GM12878 (cell line): ENCODE results near the gene MYLK3. TPM values are rescaled to one million over a fixed set of nuclear protein-coding genes. Genes with fewer than 3 reads are reported as not detected.

Source experiments
- CEBPB ChIP-seq, 2 experiments: fragments of 150-350 bp in 1 of 2; IDR thresholded peaks; 2 replicates each; pipeline ENCODE4 v1.6.1; 2012 to 2014; ENCODE audit warnings: low read depth in 2 of 2, low read length in 2 of 2, borderline replicate concordance in 1 of 2, inconsistent platforms in 1 of 2
- MXI1 ChIP-seq: fragments of 150-350 bp; IDR thresholded peaks from 2 replicates; pipeline ENCODE4 v1.6.1; 2011; ENCODE audit warnings: low read depth, mild to moderate bottlenecking, inconsistent platforms, low read length, improper control_type of control experiment
- polyA plus RNA-seq, 11 experiments: library from polyadenylated mRNA; depleted of rRNA in 4 of 11; unstranded in 6 of 11; stranded (reverse) in 5 of 11; fragments of >200 nt; fragmentation: Nextera tagmentation in 4 of 11; fragmentation: Illumina TruSeq in 1 of 11; extraction: Ambion mirVana in 4 of 11; extraction: Trizol in 1 of 11; gene quantifications; 1 replicate in 1 of 11; 2 replicates in 10 of 11; pipeline versions ENCODE4 v1.2.1 to v1.2.3, GENCODE V29; 2011 to 2016; ENCODE audit warnings: inconsistent platforms in 2 of 11, missing spikeins in 2 of 11, low read depth in 1 of 11
- total RNA-seq, 4 experiments: library from RNA; depleted of rRNA in 3 of 4; stranded (reverse); fragments of >200 nt in 3 of 4; fragmentation: Illumina TruSeq in 1 of 4; extraction: Trizol in 1 of 4; gene quantifications; 2 replicates each; pipeline versions ENCODE4 v1.2.1 to v1.2.3, GENCODE V29; 2013 to 2021
- TF ChIP-seq, protein P1 (sequence below): fragments of 450-650 bp; IDR thresholded peaks from 2 replicates; pipeline ENCODE4 v1.6.1; 2017; ENCODE audit warnings: mild to moderate bottlenecking, moderate library complexity
- TF ChIP-seq, protein P2 (sequence below): fragments of 450-650 bp; IDR thresholded peaks from 2 replicates; pipeline ENCODE4 v1.6.1; 2016; ENCODE audit warnings: mild to moderate bottlenecking
- TF ChIP-seq, protein P3 (sequence below): fragments of 450-650 bp; IDR thresholded peaks from 2 replicates; pipeline ENCODE4 v1.6.1; 2016; ENCODE audit warnings: mild to moderate bottlenecking, moderate library complexity, borderline replicate concordance

MYLK3 gene
- total and polyA plus RNA-seq, 10 of the 15 experiments (the other 5 are each of a cell fraction or from before 2014, with no cell fraction given), result 0.02 to 0.46 (median 0.17) TPM

DNA sequence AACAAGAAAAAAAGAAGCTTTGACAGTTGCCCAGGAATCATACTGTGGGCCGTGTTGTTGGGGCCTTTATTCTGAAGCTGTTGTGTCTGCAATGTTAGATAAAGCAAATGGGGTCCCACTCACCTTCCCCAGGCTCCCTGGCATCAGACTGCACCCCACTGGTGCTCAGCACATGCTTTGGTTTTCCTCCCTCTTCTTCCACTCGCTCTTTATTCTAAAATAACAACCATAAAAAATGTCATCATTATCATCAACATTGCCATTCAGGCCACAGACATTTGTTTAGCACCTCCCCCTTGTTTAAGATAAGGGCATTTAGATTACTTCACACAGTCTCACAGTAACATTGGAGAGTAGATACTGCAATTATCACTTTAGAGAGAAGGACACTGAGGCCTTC, 8.2 kb downstream of the MYLK3 start (continued):
- TF ChIP-seq, protein P1, sequence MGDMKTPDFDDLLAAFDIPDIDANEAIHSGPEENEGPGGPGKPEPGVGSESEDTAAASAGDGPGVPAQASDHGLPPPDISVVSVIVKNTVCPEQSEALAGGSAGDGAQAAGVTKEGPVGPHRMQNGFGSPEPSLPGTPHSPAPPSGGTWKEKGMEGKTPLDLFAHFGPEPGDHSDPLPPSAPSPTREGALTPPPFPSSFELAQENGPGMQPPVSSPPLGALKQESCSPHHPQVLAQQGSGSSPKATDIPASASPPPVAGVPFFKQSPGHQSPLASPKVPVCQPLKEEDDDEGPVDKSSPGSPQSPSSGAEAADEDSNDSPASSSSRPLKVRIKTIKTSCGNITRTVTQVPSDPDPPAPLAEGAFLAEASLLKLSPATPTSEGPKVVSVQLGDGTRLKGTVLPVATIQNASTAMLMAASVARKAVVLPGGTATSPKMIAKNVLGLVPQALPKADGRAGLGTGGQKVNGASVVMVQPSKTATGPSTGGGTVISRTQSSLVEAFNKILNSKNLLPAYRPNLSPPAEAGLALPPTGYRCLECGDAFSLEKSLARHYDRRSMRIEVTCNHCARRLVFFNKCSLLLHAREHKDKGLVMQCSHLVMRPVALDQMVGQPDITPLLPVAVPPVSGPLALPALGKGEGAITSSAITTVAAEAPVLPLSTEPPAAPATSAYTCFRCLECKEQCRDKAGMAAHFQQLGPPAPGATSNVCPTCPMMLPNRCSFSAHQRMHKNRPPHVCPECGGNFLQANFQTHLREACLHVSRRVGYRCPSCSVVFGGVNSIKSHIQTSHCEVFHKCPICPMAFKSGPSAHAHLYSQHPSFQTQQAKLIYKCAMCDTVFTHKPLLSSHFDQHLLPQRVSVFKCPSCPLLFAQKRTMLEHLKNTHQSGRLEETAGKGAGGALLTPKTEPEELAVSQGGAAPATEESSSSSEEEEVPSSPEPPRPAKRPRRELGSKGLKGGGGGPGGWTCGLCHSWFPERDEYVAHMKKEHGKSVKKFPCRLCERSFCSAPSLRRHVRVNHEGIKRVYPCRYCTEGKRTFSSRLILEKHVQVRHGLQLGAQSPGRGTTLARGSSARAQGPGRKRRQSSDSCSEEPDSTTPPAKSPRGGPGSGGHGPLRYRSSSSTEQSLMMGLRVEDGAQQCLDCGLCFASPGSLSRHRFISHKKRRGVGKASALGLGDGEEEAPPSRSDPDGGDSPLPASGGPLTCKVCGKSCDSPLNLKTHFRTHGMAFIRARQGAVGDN, result no peak
- TF ChIP-seq, protein P2, sequence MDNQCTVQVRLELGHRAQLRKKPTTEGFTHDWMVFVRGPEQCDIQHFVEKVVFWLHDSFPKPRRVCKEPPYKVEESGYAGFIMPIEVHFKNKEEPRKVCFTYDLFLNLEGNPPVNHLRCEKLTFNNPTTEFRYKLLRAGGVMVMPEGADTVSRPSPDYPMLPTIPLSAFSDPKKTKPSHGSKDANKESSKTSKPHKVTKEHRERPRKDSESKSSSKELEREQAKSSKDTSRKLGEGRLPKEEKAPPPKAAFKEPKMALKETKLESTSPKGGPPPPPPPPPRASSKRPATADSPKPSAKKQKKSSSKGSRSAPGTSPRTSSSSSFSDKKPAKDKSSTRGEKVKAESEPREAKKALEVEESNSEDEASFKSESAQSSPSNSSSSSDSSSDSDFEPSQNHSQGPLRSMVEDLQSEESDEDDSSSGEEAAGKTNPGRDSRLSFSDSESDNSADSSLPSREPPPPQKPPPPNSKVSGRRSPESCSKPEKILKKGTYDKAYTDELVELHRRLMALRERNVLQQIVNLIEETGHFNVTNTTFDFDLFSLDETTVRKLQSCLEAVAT, result no peak
- no peak for TF ChIP-seq CEBPB (IDR thresholded peaks at IDR 0.05; ENCODE audit: borderline replicate concordance in 1 of 2, low read depth in 2 of 2, low read length in 2 of 2)
- TF ChIP-seq, protein P3, sequence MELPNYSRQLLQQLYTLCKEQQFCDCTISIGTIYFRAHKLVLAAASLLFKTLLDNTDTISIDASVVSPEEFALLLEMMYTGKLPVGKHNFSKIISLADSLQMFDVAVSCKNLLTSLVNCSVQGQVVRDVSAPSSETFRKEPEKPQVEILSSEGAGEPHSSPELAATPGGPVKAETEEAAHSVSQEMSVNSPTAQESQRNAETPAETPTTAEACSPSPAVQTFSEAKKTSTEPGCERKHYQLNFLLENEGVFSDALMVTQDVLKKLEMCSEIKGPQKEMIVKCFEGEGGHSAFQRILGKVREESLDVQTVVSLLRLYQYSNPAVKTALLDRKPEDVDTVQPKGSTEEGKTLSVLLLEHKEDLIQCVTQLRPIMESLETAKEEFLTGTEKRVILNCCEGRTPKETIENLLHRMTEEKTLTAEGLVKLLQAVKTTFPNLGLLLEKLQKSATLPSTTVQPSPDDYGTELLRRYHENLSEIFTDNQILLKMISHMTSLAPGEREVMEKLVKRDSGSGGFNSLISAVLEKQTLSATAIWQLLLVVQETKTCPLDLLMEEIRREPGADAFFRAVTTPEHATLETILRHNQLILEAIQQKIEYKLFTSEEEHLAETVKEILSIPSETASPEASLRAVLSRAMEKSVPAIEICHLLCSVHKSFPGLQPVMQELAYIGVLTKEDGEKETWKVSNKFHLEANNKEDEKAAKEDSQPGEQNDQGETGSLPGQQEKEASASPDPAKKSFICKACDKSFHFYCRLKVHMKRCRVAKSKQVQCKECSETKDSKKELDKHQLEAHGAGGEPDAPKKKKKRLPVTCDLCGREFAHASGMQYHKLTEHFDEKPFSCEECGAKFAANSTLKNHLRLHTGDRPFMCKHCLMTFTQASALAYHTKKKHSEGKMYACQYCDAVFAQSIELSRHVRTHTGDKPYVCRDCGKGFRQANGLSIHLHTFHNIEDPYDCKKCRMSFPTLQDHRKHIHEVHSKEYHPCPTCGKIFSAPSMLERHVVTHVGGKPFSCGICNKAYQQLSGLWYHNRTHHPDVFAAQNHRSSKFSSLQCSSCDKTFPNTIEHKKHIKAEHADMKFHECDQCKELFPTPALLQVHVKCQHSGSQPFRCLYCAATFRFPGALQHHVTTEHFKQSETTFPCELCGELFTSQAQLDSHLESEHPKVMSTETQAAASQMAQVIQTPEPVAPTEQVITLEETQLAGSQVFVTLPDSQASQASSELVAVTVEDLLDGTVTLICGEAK, result no peak
- TF ChIP-seq MXI1, result no peak
- TF ChIP-seq, all 136 proteins: peak for 0
